Progenitor cell of endocrine pancreas (in vitro differentiated cells): ENCODE data around the gene SFRP5. TPM values are rescaled to one million over a fixed set of nuclear protein-coding genes. Genes with fewer than 3 reads are reported as not detected.

Experiments used
- DNase-seq: peaks from one replicate; pipeline ENCODE4 v3.0.0; 2021; ENCODE audit warnings: low spot score; ENCODE audit not compliant: unreplicated experiment
- H3K27ac Mint-ChIP-seq: 2 replicates; pipeline ENCODE4 v1.8.0; 2021; ENCODE audit warnings: mild to moderate bottlenecking, moderate library complexity, mixed read lengths
- H3K27me3 Mint-ChIP-seq: 2 replicates; pipeline ENCODE4 v1.8.0; 2021; ENCODE audit warnings: mixed read lengths
- H3K36me3 Mint-ChIP-seq: 2 replicates; pipeline ENCODE4 v1.8.0; 2022; ENCODE audit warnings: mixed read lengths; ENCODE audit not compliant: insufficient read depth
- H3K4me1 Mint-ChIP-seq: 2 replicates; pipeline ENCODE4 v1.8.0; 2021; ENCODE audit warnings: low read depth, mixed read lengths
- H3K4me3 Mint-ChIP-seq: 2 replicates; pipeline ENCODE4 v1.8.0; 2021; ENCODE audit warnings: low read depth, mild to moderate bottlenecking, moderate library complexity, mixed read lengths
- H3K9me3 Mint-ChIP-seq: 2 replicates; pipeline ENCODE4 v1.8.0; 2021; ENCODE audit warnings: low read depth, mixed read lengths
- CTCF ChIP-seq: fragments of 200-600 bp; sonication (generic); IDR thresholded peaks from one replicate; pipeline ENCODE4 v1.5.0; 2021; ENCODE audit warnings: antibody characterized with exemption, mild to moderate bottlenecking; ENCODE audit not compliant: unreplicated experiment
- total RNA-seq: library from RNA; stranded (reverse); gene quantifications from 2 replicates; pipeline ENCODE4 v1.2.1, GENCODE V29; 2021

SFRP5 gene
- total RNA-seq, 1 donor from 2014 or later = 81.0 TPM

DNA sequence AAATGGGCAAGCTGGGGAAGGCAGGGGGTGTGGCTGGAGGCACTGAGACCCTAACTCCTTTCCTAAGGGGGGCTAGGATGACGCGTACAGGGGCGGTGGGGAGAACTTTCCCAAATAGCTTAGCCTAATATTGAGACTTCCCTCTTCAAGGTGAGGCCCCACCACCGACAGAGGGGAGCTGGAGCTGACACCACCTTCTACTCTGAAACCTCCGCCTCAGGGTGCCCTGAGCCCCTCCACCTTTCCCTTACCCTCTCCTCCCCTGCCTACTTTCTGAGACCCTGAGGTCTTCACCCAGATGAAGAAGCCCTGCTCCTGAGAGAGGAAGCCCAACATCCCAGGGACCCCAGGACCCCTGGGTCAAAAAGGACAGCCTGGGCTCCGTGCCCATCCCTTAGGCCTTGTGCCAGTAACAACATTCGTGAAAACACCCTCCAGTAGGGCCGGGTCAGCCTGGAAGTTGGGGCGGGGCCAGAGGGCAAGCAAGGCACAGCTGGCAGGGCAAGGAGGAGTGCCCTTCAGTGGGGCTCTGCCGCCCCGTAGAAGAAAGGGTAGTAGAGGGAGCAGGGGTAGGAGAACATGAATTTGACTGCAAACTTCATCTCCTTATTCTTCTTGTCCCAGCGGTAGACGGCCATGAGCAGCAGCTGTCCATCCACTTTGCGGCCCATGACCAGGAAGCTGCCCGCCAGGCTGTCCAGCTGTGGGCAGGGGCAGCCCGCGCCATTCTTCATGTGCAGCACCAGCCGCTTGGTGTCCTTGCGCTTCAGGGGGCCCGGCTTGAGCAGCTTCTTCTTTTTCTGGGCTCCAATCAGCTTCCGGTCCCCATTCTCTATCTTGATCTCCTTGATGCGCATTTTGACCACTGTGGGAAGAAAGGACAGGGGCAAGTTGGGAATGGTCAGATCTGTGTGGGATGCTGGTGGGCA lies 4.5 kb downstream of the SFRP5 start:
- Mint-ChIP-seq H3K4me3 (no peak overlapping the region), H3K27ac (no peak overlapping the region), H3K36me3 (peaks cover 12% of the 10 kb centered on the region), H3K9me3 (no peaks in the 10 kb centered on the region), H3K27me3 (peaks cover 16% of the 10 kb centered on the region), H3K4me1 (peaks cover 31% of the 10 kb centered on the region)
- no peak for TF ChIP-seq CTCF
- no peak for DNase-seq

DNA sequence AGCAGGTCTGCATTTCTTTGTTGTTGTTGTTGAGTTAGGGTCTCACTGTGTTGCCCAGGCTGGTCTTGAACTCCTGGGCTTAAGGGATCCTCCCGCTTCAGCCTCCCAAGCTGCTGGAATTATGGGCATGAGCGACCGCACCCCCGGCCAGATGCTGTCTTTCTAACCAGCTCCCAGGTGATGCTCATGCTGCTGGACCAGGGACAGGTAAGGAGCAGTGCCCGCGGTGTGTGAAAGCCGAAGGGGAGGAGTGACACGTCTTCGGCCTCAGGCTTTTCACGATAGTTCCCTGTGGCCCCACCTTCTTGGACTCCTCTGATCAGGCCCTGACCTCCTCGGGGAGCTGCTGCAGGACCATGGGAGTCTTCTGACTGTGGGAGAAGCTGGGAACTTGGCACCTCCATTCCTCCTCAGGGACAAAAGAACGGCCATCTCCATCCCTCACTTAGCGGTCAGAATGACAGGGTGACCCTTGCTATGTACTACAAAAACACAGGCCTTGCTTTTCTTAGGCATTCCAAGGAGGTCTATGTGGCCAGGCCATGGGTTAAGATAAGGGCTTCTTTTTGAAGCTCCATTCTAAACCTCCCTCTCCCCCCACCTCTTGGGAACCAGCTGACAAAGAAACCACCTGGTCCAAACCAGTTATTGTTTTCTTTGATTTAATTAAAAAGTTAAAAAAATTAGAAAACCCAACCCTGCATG lies 5.5 kb downstream of the SFRP5 start:
- Mint-ChIP-seq H3K4me3 (no peak overlapping the region), H3K9me3 (no peaks in the 10 kb centered on the region), H3K4me1 (peaks cover 28% of the 10 kb centered on the region), H3K36me3 (peaks cover 17% of the 10 kb centered on the region), H3K27me3 (peaks cover 14% of the 10 kb centered on the region), H3K27ac (no peak overlapping the region)
- no peak for TF ChIP-seq CTCF
- no peak for DNase-seq

GRCh38 chr10:97765201-97765600 lies 6.6 kb downstream of the SFRP5 start:
- peaks cover 22% of the 10 kb centered on the region for H3K4me1 Mint-ChIP-seq
- no peaks in the 10 kb centered on the region for H3K9me3 Mint-ChIP-seq
- TF ChIP-seq CTCF = no peak
- DNase-seq = no peak
- peak overlapping the region; percentile 89 for H3K27ac Mint-ChIP-seq
- H3K27me3 Mint-ChIP-seq = peaks cover 9% of the 10 kb centered on the region
- no peak overlapping the region for H3K4me3 Mint-ChIP-seq
- peaks cover 17% of the 10 kb centered on the region for H3K36me3 Mint-ChIP-seq

DNA sequence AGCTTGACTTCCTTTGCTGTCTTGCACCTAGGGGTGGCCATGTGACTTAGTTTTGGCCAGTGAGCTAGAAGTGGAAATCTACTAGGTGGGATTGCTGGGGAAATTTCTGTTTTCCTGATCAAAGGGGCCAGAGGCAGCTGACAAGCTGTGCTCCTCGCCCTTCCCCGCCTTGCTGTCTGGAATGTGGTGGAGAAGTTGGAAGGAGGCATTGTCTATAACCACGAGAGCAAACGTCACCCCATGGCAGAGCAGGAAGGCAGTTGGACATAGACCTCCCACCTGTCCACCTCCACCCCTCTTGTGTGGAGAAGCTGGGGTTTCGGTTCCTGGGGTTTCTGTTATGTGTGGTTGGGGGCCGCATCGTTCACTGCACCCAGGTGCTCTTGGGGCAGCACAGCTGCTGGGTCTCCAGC lies 7.3 kb downstream of the SFRP5 start:
- Mint-ChIP-seq H3K27ac (peak overlapping the region; percentile 89), H3K4me1 (peaks cover 21% of the 10 kb centered on the region), H3K9me3 (no peaks in the 10 kb centered on the region), H3K36me3 (peaks cover 18% of the 10 kb centered on the region), H3K27me3 (peaks cover 6% of the 10 kb centered on the region), H3K4me3 (no peak overlapping the region)
- TF ChIP-seq CTCF = no peak
- no peak for DNase-seq

GRCh38 chr10:97763947-97764346 lies 7.9 kb downstream of the SFRP5 start:
- peaks cover 16% of the 10 kb centered on the region for H3K36me3 Mint-ChIP-seq
- no peak for TF ChIP-seq CTCF
- H3K27me3 Mint-ChIP-seq = peaks cover 3% of the 10 kb centered on the region
- H3K4me1 Mint-ChIP-seq = peaks cover 19% of the 10 kb centered on the region
- H3K27ac Mint-ChIP-seq = peak overlapping the region; percentile 89
- H3K9me3 Mint-ChIP-seq = no peaks in the 10 kb centered on the region
- H3K4me3 Mint-ChIP-seq = no peak overlapping the region
- DNase-seq = no peak
